Calu3 (cell line): ENCODE measurements around the gene AQP12A. TPM values are rescaled to one million over a fixed set of nuclear protein-coding genes. Genes with fewer than 3 reads are reported as not detected.

Experiments used
- BruUV-seq: library from RNA; stranded (reverse); fragments of 400-500 nt; replicated peaks from 2 replicates; lab custom pipeline; 2021; lab: Mats Ljungman, UMichigan
- CTCF ChIA-PET: fragments of 300-600 bp; sonication (Branson Sonifier 250); formaldehyde crosslinking; loops from one replicate; lab custom pipeline; 2022; ENCODE audit warnings: antibody characterized with exemption; lab: Charles Lee
- DNase-seq: peaks from one replicate; pipeline ENCODE4 v3.0.0; 2022
- H3K27ac Mint-ChIP-seq: one replicate; pipeline ENCODE4 v1.8.0; 2022; ENCODE audit warnings: mixed read lengths; ENCODE audit not compliant: unreplicated experiment
- H3K27me3 Mint-ChIP-seq: one replicate; pipeline ENCODE4 v1.8.0; 2022; ENCODE audit warnings: mixed read lengths; ENCODE audit not compliant: unreplicated experiment
- H3K36me3 Mint-ChIP-seq: one replicate; pipeline ENCODE4 v1.8.0; 2022; ENCODE audit warnings: mild to moderate bottlenecking, moderate library complexity, mixed read lengths; ENCODE audit not compliant: insufficient read depth, unreplicated experiment
- H3K4me1 Mint-ChIP-seq: one replicate; pipeline ENCODE4 v1.8.0; 2022; ENCODE audit warnings: mild to moderate bottlenecking, low read depth, mixed read lengths; ENCODE audit not compliant: unreplicated experiment
- H3K4me3 Mint-ChIP-seq: one replicate; pipeline ENCODE4 v1.8.0; 2022; ENCODE audit warnings: mild to moderate bottlenecking, low read depth, moderate library complexity, mixed read lengths; ENCODE audit not compliant: unreplicated experiment
- H3K9me3 Mint-ChIP-seq: one replicate; pipeline ENCODE4 v1.8.0; 2022; ENCODE audit warnings: low read depth, mixed read lengths; ENCODE audit not compliant: unreplicated experiment
- intact Hi-C: fragments of 100-400 bp; cut with micrococcal nuclease; formaldehyde crosslinking; loops from one replicate; pipeline ENCODE4 v1.10.0; 2022; ENCODE audit not compliant: unreplicated experiment
- total RNA-seq: library from RNA; stranded (reverse); gene quantifications from 2 replicates; pipeline ENCODE4 v1.2.3, GENCODE V29; 2022
- TF ChIP-seq, protein P1 (sequence below): fragments of 200-600 bp; IDR thresholded peaks from one replicate; pipeline ENCODE4 v1.8.0; 2022; ENCODE audit warnings: antibody characterized with exemption; ENCODE audit not compliant: unreplicated experiment

AQP12A gene
- total RNA-seq, 1 experiment from 2014 or later: not detected

DNA sequence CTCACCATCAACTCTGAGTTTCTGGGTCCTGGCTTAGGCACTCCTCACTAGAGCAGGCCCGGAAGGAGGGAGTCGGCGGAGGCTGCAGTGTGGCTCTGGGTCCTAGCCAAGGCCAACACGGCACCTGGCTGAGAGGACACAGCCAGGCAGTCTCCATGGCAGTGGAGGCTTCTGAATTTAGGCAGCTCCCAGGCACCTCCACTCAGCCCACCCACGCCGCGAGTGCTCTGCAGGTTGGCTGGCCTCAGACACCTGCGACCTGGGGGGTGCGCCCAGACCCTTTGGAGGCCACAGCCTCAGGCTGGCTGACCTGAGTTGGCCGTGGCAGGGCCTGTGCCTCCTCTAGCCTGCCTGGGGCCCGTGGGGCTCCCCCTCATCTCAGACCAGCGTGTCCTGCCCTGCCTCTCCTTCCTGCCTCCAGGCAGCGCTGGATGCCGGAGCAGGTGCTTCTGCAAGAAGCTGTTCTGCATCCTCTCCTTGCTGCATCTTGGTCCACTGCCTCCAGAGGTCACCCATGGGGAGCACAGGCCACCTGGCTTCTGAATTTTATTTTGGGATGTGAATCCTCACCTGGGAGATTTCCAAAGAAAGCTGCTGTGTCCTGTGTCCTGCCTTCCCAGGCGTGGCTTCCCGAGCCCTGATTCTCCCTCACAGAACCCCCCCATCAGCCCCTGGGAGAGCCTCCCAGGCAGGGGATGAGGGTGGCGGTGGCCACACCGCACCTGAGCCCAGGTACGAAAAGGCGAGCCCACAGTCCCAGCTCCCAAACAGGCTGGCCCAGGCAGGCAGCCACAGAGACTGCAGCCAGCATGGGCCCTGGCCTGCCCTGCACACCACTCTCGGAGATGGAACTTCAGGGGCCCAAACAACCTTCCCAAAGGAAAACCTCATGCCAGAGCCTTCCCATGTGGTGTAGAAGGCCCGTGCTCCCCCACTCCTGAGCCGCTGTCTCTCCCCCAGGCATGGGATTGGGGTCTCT, 23.4 kb downstream of the AQP12A start:
- BruUV-seq: no TSS peak
- no peaks in the 10 kb centered on the region for H3K9me3 Mint-ChIP-seq
- H3K27me3 Mint-ChIP-seq: peaks cover 13% of the 10 kb centered on the region
- H3K36me3 Mint-ChIP-seq: peaks cover 55% of the 10 kb centered on the region
- TF ChIP-seq, protein P1, sequence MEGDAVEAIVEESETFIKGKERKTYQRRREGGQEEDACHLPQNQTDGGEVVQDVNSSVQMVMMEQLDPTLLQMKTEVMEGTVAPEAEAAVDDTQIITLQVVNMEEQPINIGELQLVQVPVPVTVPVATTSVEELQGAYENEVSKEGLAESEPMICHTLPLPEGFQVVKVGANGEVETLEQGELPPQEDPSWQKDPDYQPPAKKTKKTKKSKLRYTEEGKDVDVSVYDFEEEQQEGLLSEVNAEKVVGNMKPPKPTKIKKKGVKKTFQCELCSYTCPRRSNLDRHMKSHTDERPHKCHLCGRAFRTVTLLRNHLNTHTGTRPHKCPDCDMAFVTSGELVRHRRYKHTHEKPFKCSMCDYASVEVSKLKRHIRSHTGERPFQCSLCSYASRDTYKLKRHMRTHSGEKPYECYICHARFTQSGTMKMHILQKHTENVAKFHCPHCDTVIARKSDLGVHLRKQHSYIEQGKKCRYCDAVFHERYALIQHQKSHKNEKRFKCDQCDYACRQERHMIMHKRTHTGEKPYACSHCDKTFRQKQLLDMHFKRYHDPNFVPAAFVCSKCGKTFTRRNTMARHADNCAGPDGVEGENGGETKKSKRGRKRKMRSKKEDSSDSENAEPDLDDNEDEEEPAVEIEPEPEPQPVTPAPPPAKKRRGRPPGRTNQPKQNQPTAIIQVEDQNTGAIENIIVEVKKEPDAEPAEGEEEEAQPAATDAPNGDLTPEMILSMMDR: no peak
- intact Hi-C loops: loop anchor here (5.0 kb wide), 1 partner anchor 198 kb away; no protein-coding TSS in a partner anchor
- CTCF ChIA-PET: no interaction called here
- H3K4me1 Mint-ChIP-seq: no peaks in the 10 kb centered on the region
- no peak for DNase-seq
- H3K4me3 Mint-ChIP-seq: no peak overlapping the region
- H3K27ac Mint-ChIP-seq: peak overlapping the region; percentile 44

DNA sequence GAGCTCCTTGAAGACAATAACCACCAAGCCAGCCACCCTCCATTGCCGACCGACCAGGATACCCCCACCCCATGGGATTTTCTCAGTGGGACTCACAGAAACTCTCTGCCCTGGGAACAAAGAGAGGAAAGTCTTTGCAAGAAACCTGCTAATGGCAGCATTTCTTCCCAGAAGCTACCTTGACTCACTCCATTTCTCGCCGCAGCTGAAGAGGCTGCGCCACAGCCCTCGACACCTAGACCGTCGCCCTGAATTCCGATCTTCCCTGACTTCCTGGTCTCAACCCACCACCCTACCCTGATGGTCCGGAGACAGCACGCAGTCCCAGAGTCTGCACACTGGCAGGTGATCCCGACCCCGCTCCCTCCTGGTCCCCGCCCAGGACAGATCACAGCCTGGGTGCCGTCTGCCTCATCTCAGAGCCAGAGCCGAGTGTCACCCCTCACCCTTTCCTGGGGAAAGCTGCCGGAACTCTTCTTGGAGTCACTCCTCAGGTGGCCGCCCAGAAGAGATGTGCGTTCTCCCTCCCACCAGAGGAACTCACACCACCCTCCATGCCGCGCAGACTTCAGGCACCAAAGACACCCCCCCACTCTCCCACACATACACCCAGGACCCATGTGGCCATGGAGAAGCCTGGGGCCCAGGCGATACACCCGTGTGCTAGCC, 24.6 kb downstream of the AQP12A start:
- no peaks in the 10 kb centered on the region for H3K4me1 Mint-ChIP-seq
- DNase-seq: no peak
- H3K4me3 Mint-ChIP-seq: no peak overlapping the region
- peaks cover 63% of the 10 kb centered on the region for H3K36me3 Mint-ChIP-seq
- intact Hi-C loops: no loop called here
- H3K9me3 Mint-ChIP-seq: no peaks in the 10 kb centered on the region
- TSS peak; percentile 32 for BruUV-seq
- CTCF ChIA-PET: no interaction called here
- TF ChIP-seq, protein P1: no peak
- no peak overlapping the region for H3K27ac Mint-ChIP-seq
- H3K27me3 Mint-ChIP-seq: peaks cover 13% of the 10 kb centered on the region

DNA sequence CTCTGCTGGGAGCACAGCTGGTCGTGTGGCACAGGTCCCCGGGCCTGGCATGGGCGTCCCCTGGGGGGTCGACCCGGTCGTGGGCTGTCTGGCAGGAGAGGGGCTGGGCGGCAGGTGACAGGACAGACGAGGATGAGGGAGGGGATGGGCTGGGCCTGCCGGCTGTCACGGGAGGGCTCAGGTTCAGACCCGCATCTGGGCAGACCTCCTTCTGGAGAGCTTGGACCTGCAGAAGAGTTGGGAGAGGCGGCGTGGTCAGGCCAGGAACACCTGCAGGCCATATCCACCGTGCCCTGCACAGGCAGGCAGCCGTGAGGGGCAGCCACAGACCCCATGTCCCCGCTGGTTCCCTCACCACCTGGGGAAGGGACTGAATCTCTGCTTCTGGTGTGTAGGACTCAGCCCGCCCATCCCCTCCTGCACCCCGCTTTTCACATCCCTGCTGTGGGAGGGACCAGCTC, 25.5 kb downstream of the AQP12A start:
- CTCF ChIA-PET: no interaction called here
- Mint-ChIP-seq H3K4me3 (no peak overlapping the region), H3K27me3 (peaks cover 13% of the 10 kb centered on the region), H3K9me3 (no peaks in the 10 kb centered on the region), H3K27ac (no peak overlapping the region), H3K4me1 (no peaks in the 10 kb centered on the region), H3K36me3 (peaks cover 63% of the 10 kb centered on the region)
- TF ChIP-seq, protein P1: no peak
- intact Hi-C loops: no loop called here
- no peak for DNase-seq
- BruUV-seq: no TSS peak

DNA sequence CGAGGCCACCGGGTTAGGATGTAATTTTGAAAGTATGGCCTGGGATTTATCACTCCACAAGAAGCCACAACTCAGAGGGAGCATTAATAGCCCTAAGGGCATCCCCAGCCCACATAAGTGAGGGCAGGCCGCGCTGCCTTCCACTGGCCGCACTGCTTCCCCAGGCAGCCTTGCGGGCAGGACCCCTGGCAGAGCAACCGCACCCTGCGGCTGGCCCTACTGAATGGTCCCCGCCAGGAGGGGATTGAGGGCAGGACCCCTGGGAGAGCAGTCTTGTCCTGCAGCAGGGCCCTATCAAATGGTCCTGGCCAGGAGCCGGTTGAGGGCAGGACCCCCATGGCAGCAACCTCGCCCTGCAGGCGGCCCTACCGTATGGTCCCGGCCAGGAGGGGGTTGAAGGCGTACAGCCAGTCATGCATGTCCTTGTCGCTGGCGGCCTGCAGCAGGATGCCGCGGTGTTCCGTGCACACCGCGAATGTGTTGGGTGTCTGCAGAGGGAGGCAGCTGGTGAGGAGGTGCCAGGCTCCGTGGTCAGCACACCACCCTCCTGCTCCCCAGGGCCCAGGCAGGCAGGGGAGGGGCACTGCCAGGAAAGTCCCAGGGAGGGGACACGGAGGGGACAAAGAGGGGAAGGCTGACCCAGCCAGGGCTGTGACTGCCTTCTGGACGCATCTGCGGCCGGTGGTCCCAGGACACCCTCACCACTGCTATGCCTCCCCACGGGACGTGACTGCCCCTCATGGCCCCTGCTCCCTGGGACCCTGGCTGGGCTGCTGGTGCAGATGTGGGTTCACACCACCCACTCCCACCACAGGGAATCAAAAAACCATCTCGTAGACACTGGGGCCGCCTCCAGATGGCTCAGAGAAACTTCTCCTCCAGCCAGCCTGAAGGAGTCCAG, 26.3 kb downstream of the AQP12A start:
- TF ChIP-seq, protein P1: no peak
- Mint-ChIP-seq H3K9me3 (no peaks in the 10 kb centered on the region), H3K27ac (no peak overlapping the region), H3K4me3 (no peak overlapping the region), H3K4me1 (no peaks in the 10 kb centered on the region), H3K36me3 (peaks cover 68% of the 10 kb centered on the region), H3K27me3 (peaks cover 13% of the 10 kb centered on the region)
- CTCF ChIA-PET: no interaction called here
- no TSS peak for BruUV-seq
- intact Hi-C loops: no loop called here
- DNase-seq: no peak
